ENCODE data around the gene PPIL6. TPM values are rescaled to one million over a fixed set of nuclear protein-coding genes. Genes with fewer than 3 reads are reported as not detected.

Gene PPIL6
- total RNA-seq, 4 donors from 2014 or later: 1.7 to 7.9 (median 3.2) TPM

DNA sequence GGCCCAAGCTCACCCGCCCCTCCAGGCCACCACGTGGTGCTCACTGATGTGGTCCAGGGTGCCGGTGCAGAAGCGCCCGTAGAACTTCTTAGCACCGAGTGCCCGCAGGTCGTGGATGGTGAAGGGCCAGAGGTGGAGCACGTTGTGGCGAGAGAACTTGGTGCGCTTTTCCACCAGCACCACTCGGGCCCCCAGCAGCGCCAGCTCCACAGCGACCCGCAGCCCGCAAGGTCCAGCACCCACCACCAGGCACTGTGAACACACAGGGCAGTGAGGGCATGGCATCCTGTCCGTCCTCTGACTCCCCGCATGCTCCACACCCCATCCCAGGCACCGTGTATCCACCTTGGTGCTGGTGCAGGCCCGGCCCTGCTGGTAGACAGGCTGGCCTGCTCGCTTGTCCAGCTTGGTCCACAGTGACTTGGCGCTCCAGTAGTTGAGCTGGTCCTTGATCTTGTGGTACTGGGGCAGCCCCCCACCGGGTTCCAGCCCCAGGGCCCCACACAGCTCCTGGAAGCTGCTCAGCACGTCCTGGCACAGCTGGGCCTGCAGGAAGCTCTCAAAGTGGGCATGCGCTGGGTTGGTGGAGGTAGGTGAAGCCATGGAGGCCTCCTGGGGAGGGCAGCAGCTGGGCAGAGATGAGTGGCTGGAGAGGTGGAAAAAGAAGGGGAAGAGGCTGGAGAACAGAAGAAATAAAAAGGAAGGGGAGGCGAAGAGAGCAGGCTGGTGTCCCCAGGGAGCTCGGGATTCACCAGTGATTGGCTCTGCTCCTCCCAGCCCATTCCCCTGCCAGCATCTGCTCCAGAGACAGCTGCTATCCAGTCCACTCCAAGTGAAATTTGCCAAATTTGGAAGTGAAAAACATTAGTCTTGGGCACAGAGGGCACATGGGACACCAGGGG is 13.4 kb upstream of the PPIL6 start:
- DNase-seq (ENCODE audit: low spot score in 2 of 2): no peak
- H3K9me3 ChIP-seq: no peaks in the 10 kb centered on the region
- peak overlapping the region; percentile 56 for H3K4me3 ChIP-seq

DNA sequence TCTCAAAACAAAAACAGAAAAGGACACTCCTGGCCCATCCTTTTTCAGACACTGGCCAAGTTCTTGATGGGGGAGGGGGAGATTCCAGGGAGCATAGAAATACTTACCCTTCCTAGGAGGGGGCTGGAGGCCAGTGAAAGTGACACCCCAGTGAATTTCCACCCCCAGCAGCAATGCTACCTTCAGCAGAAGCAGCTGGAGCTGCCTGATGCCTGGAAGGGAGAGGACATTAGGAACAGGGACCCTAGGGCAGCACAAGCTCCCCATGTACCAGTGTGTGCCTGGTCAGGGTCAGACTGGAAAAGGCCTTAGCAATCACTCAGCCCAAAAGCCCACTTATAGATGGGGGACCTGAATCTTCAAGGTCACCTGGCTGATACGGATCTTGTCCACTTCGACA is 12.7 kb upstream of the PPIL6 start:
- H3K27me3 ChIP-seq: no peaks in the 10 kb centered on the region

More for the DNA sequence above, 13.4 kb upstream of the PPIL6 start:
- Histone ChIP-seq H3K36me3 (peaks cover 15% of the 10 kb centered on the region), H3K27ac (peak overlapping the region; percentile 70), H3K4me1 (peaks cover 49% of the 10 kb centered on the region), H3K27me3 (no peaks in the 10 kb centered on the region)
- TF ChIP-seq POLR2A (IDR thresholded peaks at IDR 0.05): no peak
- 88% methylated on average over 23 of the region's 27 CpGs for WGBS

DNA sequence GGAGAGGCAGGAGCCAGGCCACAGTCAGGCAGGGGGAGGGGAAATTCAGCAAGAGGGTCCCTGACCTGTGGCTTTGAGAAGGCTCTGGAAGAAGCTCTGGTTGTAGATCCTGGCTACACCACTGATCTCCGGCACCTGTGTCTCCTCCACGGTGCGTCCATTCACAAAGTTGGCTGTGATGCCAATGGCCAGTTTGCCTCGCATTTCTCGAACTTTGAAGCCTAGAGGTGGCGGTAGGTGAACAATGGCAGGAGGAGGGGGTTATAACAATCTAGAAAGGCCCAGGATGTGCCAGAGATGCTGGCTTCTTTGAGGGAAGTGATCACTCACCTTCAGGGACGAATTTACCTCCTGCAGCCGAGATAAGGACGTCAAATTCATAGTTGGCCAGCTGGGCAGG is 11.8 kb upstream of the PPIL6 start:
- Histone ChIP-seq H3K36me3 (peaks cover 16% of the 10 kb centered on the region), H3K4me1 (peaks cover 36% of the 10 kb centered on the region), H3K4me3 (no peak overlapping the region), H3K9me3 (no peaks in the 10 kb centered on the region), H3K27ac (no peak overlapping the region), H3K27me3 (no peaks in the 10 kb centered on the region)
- WGBS: 89% methylated on average over 9 of the region's 9 CpGs
- TF ChIP-seq, protein P1, sequence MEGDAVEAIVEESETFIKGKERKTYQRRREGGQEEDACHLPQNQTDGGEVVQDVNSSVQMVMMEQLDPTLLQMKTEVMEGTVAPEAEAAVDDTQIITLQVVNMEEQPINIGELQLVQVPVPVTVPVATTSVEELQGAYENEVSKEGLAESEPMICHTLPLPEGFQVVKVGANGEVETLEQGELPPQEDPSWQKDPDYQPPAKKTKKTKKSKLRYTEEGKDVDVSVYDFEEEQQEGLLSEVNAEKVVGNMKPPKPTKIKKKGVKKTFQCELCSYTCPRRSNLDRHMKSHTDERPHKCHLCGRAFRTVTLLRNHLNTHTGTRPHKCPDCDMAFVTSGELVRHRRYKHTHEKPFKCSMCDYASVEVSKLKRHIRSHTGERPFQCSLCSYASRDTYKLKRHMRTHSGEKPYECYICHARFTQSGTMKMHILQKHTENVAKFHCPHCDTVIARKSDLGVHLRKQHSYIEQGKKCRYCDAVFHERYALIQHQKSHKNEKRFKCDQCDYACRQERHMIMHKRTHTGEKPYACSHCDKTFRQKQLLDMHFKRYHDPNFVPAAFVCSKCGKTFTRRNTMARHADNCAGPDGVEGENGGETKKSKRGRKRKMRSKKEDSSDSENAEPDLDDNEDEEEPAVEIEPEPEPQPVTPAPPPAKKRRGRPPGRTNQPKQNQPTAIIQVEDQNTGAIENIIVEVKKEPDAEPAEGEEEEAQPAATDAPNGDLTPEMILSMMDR (IDR thresholded peaks at IDR 0.05): no peak
- TF ChIP-seq POLR2A (IDR thresholded peaks at IDR 0.05) (no peak), POLR2AphosphoS5 (IDR thresholded peaks at IDR 0.05) (no peak), EP300 (IDR thresholded peaks at IDR 0.05) (no peak)
- DNase-seq (ENCODE audit: low spot score in 2 of 2): no peak

More for the DNA sequence above, 12.7 kb upstream of the PPIL6 start:
- peak in 1 of 2 donors; percentile 18 for DNase-seq (ENCODE audit: low spot score in 2 of 2)
- Histone ChIP-seq H3K27ac (no peak overlapping the region), H3K4me1 (peaks cover 43% of the 10 kb centered on the region), H3K36me3 (peaks cover 15% of the 10 kb centered on the region), H3K9me3 (no peaks in the 10 kb centered on the region), H3K4me3 (no peak overlapping the region)
- 93% methylated on average over 2 of the region's 2 CpGs for WGBS
- no peak for TF ChIP-seq POLR2A (IDR thresholded peaks at IDR 0.05)
- no peak for TF ChIP-seq EP300 (IDR thresholded peaks at IDR 0.05)
- no peak for TF ChIP-seq POLR2AphosphoS5 (IDR thresholded peaks at IDR 0.05)
- TF ChIP-seq, protein P1 (IDR thresholded peaks at IDR 0.05): no peak

DNA sequence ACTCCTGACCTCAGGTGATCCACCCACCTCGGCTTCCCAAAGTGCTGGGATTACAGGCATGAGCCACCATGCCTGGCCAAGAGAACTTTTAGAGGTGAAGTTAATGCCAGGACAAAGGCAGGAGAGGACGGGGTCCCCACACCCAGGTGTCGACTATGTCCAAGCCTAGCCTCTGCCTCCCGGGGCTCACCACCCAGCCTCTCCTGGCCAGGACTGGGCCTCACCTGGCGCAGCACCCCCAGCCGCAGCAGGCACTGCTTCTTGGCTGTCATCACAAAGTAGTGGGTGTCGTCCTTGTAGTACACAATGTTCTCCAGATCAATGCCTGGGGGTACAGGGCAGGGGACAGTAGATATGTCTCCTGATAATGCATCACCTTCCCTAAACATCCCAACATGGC is 10.9 kb upstream of the PPIL6 start:
- Histone ChIP-seq H3K4me3 (no peak overlapping the region), H3K9me3 (no peaks in the 10 kb centered on the region), H3K4me1 (peaks cover 28% of the 10 kb centered on the region), H3K27me3 (no peaks in the 10 kb centered on the region), H3K36me3 (peaks cover 24% of the 10 kb centered on the region), H3K27ac (no peak overlapping the region)
- no peak for TF ChIP-seq POLR2A (IDR thresholded peaks at IDR 0.05)
- no peak for TF ChIP-seq EP300 (IDR thresholded peaks at IDR 0.05)
- TF ChIP-seq POLR2AphosphoS5 (IDR thresholded peaks at IDR 0.05): no peak
- TF ChIP-seq, protein P1 (IDR thresholded peaks at IDR 0.05): no peak
- DNase-seq (ENCODE audit: low spot score in 2 of 2): peak in 1 of 2 donors; percentile 67
- 95% methylated on average over 4 of the region's 7 CpGs for WGBS

DNA sequence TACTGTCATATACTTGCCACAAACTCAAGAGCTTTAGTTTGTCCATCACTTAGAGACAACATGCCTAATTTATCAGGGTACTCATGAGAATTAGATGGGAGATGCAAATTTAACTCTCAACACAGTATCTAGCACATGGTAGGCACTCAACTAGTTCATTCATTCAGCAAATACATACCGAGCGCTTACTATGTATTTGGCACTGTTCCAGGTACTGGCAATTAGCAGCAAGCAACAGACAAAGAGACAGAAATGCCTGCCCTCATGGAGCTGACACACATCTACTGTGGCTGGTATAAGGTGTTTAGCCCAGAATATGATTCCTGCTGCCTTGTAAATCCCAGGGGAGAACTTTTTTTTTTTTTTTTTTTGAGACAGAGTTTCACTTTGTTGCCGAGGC is 10.4 kb upstream of the PPIL6 start:
- TF ChIP-seq EP300 (IDR thresholded peaks at IDR 0.05) (no peak), POLR2A (IDR thresholded peaks at IDR 0.05) (no peak), POLR2AphosphoS5 (IDR thresholded peaks at IDR 0.05) (no peak)
- TF ChIP-seq, protein P1 (IDR thresholded peaks at IDR 0.05): no peak
- H3K4me1 ChIP-seq: peaks cover 22% of the 10 kb centered on the region
- H3K36me3 ChIP-seq: peaks cover 30% of the 10 kb centered on the region
- H3K4me3 ChIP-seq: no peak overlapping the region
- no peak for DNase-seq (ENCODE audit: low spot score in 2 of 2)
- no peaks in the 10 kb centered on the region for H3K9me3 ChIP-seq
- H3K27ac ChIP-seq: no peak overlapping the region
- no peaks in the 10 kb centered on the region for H3K27me3 ChIP-seq
- WGBS: 83% methylated on average over 3 of the region's 3 CpGs

Data from suprapubic skin (tissue), 4 donors.